A549 (cell line): ENCODE measurements around the gene LEPROT.

Experiments used
- CBX8 ChIP-seq: fragments of 200-600 bp; sonication (generic); IDR thresholded peaks from 2 replicates; pipeline ENCODE4 v1.6.1; 2016
- CHD4 ChIP-seq: fragments of 200-600 bp; sonication (generic); IDR thresholded peaks from 2 replicates; pipeline ENCODE4 v1.6.1; 2016; ENCODE audit warnings: antibody characterized with exemption, mild to moderate bottlenecking, borderline replicate concordance
- CTCF ChIP-seq: fragments of >200 bp; sonication (Bioruptor Twin); formaldehyde crosslinking; IDR thresholded peaks from 3 replicates; pipeline ENCODE4 v1.5.1; 2016
- MAZ ChIP-seq: fragments of 150-350 bp; IDR thresholded peaks from 2 replicates; pipeline ENCODE4 v1.6.1; 2014; ENCODE audit warnings: antibody characterized with exemption, low read depth, low read length, borderline replicate concordance
- NR3C1 ChIP-seq: fragments of >200 bp; sonication (Bioruptor Twin); formaldehyde crosslinking; IDR thresholded peaks from 3 replicates; pipeline ENCODE4 v1.6.1; 2017
- POLR2A ChIP-seq: IDR thresholded peaks from 2 replicates; pipeline ENCODE4 v1.6.1; 2012; ENCODE audit warnings: mild to moderate bottlenecking, low read length
- RCOR1 ChIP-seq: fragments of 150-350 bp; IDR thresholded peaks from 2 replicates; pipeline ENCODE4 v1.6.1; 2014; ENCODE audit warnings: antibody characterized with exemption, low read length, low read depth
- TF ChIP-seq, protein P1 (sequence below): IDR thresholded peaks from 2 replicates; pipeline ENCODE4 v1.6.1; 2012

DNA sequence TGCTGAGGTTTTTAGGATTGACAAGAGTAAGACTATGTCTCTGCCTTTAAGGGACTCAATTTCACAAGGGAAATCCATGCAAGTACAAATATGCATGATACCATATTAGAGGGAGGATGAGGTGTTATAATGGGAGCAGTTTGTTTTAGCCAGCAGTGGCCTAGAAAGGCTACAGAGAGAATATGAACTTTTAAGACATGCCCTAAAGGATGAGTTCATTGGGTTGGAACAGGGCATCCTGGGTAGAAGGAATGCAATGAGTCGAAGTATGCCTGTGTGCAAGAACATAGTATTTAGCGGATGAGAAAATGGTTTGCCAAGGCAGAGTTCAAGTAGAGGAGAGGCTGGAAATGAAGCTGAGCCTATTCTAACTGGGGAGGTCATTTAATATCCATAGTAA is 32.6 kb upstream of the LEPROT start:
- TF ChIP-seq MAZ = no peak
- no peak for TF ChIP-seq CTCF
- TF ChIP-seq NR3C1 = no peak
- TF ChIP-seq CHD4 = no peak
- TF ChIP-seq, protein P1, sequence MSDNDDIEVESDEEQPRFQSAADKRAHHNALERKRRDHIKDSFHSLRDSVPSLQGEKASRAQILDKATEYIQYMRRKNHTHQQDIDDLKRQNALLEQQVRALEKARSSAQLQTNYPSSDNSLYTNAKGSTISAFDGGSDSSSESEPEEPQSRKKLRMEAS = no peak
- TF ChIP-seq CBX8 = no peak
- TF ChIP-seq POLR2A = no peak
- TF ChIP-seq RCOR1 = no peak
